Retinal pigment epithelial cell (primary cell): ENCODE results near the gene BRD8.
"Not testable (repeated sequence)": the region's sequence is repeated elsewhere in the genome, so short reads cannot be mapped to it uniquely, and the experiment has no call there.

Source experiments
- DNase-seq: peaks from one replicate; pipeline ENCODE4 v3.0.0-alpha.2; 2010; ENCODE audit warnings: low read depth
- H3K4me3 ChIP-seq: 2 replicates; pipeline ENCODE4 v1.5.1; 2011; ENCODE audit warnings: mild to moderate bottlenecking, low read length, control low read depth, moderate library complexity
- TF ChIP-seq, protein P1 (sequence below): conservative IDR thresholded peaks from 2 replicates; pipeline ENCODE4 v1.5.1; 2011; ENCODE audit warnings: low read depth, low read length, control low read depth, inconsistent platforms

Gene BRD8

DNA sequence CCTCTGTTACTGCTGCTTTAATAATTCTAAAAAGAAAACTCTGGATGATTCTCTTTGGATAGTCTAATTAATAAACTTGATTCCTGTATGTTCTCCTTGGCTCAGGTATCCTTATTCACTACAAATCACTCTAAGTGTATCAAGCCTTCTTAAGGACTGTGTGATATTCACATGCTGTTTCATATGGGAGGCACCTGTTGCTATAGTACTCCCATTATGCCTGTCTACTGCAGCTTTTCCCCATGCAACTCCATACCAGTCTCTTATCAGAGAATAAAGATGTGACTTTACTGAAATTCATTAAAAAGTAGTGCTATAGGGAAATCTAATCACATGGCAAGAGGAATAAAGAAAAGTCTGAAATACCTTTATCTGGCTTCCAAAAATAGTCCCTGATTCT is 14.7 kb downstream of the BRD8 start:
- no peak overlapping the region for H3K4me3 ChIP-seq
- TF ChIP-seq, protein P1, sequence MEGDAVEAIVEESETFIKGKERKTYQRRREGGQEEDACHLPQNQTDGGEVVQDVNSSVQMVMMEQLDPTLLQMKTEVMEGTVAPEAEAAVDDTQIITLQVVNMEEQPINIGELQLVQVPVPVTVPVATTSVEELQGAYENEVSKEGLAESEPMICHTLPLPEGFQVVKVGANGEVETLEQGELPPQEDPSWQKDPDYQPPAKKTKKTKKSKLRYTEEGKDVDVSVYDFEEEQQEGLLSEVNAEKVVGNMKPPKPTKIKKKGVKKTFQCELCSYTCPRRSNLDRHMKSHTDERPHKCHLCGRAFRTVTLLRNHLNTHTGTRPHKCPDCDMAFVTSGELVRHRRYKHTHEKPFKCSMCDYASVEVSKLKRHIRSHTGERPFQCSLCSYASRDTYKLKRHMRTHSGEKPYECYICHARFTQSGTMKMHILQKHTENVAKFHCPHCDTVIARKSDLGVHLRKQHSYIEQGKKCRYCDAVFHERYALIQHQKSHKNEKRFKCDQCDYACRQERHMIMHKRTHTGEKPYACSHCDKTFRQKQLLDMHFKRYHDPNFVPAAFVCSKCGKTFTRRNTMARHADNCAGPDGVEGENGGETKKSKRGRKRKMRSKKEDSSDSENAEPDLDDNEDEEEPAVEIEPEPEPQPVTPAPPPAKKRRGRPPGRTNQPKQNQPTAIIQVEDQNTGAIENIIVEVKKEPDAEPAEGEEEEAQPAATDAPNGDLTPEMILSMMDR: no peak
- DNase-seq: no peak

DNA sequence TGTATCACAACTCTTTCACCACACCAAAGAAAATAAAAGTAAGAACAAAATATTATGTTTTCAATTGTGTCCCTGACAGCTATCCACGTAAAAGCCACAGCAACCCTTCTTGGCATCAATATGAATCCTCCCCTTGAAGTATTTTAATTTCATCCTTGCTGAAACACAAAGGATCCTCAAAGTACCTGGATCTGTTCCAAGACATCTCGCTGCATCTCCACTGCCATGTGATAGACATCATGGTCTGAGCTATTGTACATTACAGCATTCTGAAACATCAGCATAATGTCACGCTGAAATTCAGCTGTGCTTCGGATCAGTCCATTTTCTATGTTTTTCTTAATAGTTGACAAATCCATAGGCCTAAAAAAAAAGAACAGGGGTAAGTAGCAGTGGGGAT is 17.7 kb downstream of the BRD8 start:
- DNase-seq: no peak
- TF ChIP-seq, protein P1: no peak
- H3K4me3 ChIP-seq: no peak overlapping the region

DNA sequence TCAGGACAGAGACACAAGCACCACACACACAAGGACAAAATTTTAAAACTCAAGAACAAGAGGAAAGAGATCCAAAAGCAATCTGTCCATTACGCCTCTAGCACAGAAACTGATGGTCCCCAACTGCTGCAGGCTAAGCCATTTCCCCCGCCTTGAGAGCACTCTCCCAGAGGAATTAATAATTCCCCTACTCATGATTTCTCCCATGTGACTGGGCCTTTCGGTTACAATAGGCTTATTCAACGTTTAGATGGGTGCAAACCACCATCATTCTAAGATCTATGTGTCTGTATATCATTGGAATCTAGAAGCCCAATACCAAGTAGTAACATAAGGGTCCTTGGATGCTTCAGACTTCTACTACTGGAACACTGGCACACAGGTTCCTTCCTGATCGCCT is 18.8 kb downstream of the BRD8 start:
- no peak for DNase-seq
- no peak overlapping the region for H3K4me3 ChIP-seq
- TF ChIP-seq, protein P1: no peak

DNA sequence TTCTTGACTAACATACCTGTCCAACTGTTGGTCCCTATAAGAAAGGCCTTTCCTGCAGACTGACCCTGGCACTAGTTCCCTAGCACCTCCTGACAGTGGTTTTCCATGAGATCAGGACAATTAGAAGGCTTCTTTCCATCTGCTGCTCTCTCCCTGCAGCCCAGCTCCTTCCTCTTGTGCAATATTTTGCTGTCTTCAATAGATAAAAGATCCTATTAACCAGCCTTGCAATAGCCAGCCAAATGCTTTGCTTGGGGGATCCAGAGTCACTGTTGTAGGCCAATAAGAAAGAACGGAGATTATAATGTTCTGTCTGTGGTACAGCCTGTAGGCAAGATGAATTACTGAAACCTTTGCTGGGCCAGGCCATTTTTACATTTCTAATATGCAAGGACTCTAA is 20.8 kb downstream of the BRD8 start:
- no peak overlapping the region for H3K4me3 ChIP-seq
- TF ChIP-seq, protein P1: no peak
- DNase-seq: no peak

DNA sequence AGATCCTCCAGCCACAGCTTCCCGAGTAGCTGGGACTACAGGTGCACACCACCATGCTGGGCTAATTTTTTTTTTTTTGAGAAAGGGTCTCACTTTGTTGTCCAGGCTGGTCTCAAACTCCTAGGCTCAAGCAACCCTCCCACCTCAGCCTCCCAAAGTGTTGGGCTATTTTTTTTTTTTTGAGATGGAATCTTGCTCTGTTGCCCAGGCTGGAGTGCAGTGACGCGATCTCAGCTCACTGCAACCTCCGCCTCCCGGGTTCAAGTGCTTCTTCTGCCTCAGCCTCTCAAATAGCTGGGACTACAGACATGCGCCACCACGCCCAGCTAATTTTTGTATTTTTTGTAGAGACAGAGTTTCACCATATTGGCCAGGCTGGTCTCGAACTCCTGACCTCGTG is 22.5 kb downstream of the BRD8 start:
- H3K4me3 ChIP-seq, DNase-seq: not testable (repeated sequence)

DNA sequence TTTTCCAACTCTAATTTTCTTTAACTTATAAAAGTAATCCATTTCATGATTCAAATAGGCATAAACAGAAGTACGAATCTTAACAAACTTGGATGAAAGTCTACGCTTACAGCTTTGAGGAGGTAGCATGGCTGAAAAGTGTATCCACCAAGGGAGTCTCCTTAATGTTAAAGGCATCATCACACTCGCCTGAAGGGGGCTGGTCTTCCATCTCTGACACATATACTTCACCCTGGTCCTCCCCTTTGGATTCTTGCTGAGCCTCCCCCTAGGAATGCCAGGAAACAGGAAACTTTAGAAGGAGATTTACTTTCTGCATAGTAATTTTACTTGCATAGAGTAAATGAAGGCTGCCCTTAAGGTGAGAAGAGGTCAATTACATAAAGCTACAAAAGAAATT is 28.9 kb downstream of the BRD8 start:
- no peak overlapping the region for H3K4me3 ChIP-seq
- no peak for DNase-seq
- TF ChIP-seq, protein P1: no peak

DNA sequence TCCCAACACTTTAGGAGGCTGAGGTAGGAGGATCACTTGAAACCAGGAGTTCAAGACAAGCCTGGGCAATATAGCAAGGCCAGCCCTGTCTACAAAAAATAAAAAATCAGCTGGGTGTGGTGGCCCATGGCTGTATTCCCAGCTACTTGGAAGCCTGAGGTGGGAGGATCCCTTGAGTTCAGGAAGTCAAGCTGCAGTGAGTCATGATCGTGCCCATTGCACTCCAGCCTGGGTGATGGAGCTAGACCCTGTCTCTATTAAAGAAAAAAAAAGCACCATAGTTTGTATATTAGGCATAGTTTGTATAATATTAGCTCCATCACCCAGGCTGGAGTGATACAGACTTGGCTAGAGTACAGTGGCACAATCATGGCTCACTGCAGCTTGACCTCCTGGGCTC is 29.6 kb downstream of the BRD8 start:
- H3K4me3 ChIP-seq: no peak overlapping the region
- TF ChIP-seq, protein P1: no peak
- peak; percentile 8 for DNase-seq

DNA sequence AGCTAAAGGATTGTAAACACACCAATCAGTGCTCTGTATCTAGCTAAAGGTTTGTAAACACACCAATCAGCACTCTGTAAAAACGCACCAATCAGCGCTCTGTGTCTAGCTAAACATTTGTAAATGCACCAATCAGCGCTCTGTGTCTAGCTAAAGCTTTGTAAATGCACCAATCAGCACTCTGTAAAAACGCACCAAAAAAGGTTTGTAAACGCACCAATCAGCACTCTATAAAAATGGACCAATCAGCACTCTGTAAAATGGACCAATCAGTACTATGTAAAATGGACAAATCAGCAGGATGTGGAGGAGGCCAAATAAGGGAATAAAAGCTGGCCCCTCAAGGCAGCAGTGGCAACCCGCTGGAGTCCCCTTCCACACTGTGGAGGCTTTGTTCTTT is 34.9 kb downstream of the BRD8 start:
- DNase-seq: not testable (repeated sequence)

More for the DNA sequence above, 34.9 kb downstream of the BRD8 start:
- H3K4me3 ChIP-seq: not testable (repeated sequence)
